Glutamatergic neuron (in vitro differentiated cells): ENCODE measurements around the gene CHST8. TPM values are rescaled to one million over a fixed set of nuclear protein-coding genes. Genes with fewer than 3 reads are reported as not detected.

Experiments
- DNase-seq: peaks from one replicate; pipeline ENCODE4 v3.0.0; 2022
- H3K27ac Mint-ChIP-seq: one replicate; pipeline ENCODE4 v1.8.0; 2020; ENCODE audit warnings: mild to moderate bottlenecking, mixed read lengths, inconsistent platforms; ENCODE audit not compliant: unreplicated experiment
- H3K27me3 Mint-ChIP-seq: one replicate; pipeline ENCODE4 v1.8.0; 2020; ENCODE audit warnings: mild to moderate bottlenecking, moderate library complexity, mixed read lengths, inconsistent platforms; ENCODE audit not compliant: unreplicated experiment
- H3K36me3 Mint-ChIP-seq: one replicate; pipeline ENCODE4 v1.8.0; 2020; ENCODE audit warnings: mild to moderate bottlenecking, mixed read lengths, inconsistent platforms; ENCODE audit not compliant: unreplicated experiment
- H3K4me1 Mint-ChIP-seq: one replicate; pipeline ENCODE4 v1.8.0; 2020; ENCODE audit warnings: mild to moderate bottlenecking, low read depth, mixed read lengths, inconsistent platforms; ENCODE audit not compliant: unreplicated experiment
- H3K4me3 Mint-ChIP-seq: one replicate; pipeline ENCODE4 v1.8.0; 2020; ENCODE audit warnings: mild to moderate bottlenecking, mixed read lengths, inconsistent platforms; ENCODE audit not compliant: unreplicated experiment
- H3K9me3 Mint-ChIP-seq: one replicate; pipeline ENCODE4 v1.8.0; 2020; ENCODE audit warnings: mild to moderate bottlenecking, moderate library complexity, mixed read lengths, inconsistent platforms; ENCODE audit not compliant: unreplicated experiment
- total RNA-seq: library from RNA; stranded (reverse); fragmentation: NEBNext Ultra II Directional; extraction: Animal tissue kit (Norgen Biotek cat#: 25700); gene quantifications from one replicate; pipeline ENCODE4 v1.2.1, GENCODE V29; 2021; ENCODE audit not compliant: unreplicated experiment
- TF ChIP-seq, protein P1 (sequence below): fragments of 200-600 bp; sonication (generic); IDR thresholded peaks from one replicate; pipeline ENCODE4 v1.5.0; 2021; ENCODE audit not compliant: partially characterized antibody, unreplicated experiment

The CHST8 gene
- total RNA-seq, 1 donor from 2014 or later: 235 TPM

DNA sequence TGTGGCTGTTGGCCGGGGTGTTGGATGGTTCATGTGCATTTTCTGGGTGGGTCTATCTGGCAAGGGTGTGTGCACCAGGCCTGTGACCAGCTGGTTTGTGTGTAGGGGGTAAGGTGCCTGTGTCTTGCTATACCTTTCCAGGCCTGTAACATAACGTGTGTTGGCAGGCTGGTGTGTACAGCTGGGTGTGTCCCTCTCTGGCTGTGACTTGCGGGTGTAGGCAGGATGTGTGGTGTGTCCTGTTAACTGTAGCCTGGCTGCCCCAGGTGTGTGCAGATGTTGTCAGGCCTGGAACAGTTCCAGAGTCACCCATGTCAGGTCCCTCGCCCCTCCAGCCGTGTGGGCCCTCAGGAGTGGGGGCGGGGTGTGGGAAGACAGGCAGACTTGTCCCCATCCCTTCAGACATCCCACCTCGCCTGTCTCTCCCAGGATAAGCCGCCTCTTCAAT lies 184.7 kb downstream of the CHST8 start:
- TF ChIP-seq, protein P1, sequence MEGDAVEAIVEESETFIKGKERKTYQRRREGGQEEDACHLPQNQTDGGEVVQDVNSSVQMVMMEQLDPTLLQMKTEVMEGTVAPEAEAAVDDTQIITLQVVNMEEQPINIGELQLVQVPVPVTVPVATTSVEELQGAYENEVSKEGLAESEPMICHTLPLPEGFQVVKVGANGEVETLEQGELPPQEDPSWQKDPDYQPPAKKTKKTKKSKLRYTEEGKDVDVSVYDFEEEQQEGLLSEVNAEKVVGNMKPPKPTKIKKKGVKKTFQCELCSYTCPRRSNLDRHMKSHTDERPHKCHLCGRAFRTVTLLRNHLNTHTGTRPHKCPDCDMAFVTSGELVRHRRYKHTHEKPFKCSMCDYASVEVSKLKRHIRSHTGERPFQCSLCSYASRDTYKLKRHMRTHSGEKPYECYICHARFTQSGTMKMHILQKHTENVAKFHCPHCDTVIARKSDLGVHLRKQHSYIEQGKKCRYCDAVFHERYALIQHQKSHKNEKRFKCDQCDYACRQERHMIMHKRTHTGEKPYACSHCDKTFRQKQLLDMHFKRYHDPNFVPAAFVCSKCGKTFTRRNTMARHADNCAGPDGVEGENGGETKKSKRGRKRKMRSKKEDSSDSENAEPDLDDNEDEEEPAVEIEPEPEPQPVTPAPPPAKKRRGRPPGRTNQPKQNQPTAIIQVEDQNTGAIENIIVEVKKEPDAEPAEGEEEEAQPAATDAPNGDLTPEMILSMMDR: no peak
- Mint-ChIP-seq H3K4me1 (peaks cover 15% of the 10 kb centered on the region), H3K9me3 (peaks cover 4% of the 10 kb centered on the region), H3K27ac (peak overlapping the region; percentile 72), H3K4me3 (no peak overlapping the region), H3K27me3 (peaks cover 13% of the 10 kb centered on the region), H3K36me3 (peaks cover 5% of the 10 kb centered on the region)
- no peak for DNase-seq

DNA sequence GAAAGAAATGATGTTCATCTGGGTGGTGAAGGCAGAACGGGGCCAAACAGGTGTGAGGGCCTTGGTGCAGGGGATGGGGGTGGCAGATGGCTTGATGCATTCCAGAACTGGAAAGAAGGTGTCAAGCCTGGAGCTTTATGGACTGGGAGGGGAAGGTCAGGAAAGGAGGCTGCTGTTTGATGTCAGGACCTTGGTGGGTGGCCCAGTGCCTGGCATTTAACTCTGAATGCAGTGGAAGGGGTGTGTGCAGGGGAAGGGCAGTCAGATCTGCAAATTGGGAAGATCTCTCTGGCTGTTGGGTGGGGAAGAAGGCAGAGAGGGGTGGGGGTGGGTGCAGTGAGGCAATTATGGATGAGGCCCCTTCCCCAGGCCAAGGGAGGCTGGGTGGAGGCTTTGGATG lies 186.6 kb downstream of the CHST8 start:
- TF ChIP-seq, protein P1: no peak
- Mint-ChIP-seq H3K27me3 (peaks cover 13% of the 10 kb centered on the region), H3K9me3 (peaks cover 8% of the 10 kb centered on the region), H3K4me3 (no peak overlapping the region), H3K4me1 (peaks cover 17% of the 10 kb centered on the region), H3K27ac (no peak overlapping the region), H3K36me3 (peaks cover 5% of the 10 kb centered on the region)
- DNase-seq: no peak

DNA sequence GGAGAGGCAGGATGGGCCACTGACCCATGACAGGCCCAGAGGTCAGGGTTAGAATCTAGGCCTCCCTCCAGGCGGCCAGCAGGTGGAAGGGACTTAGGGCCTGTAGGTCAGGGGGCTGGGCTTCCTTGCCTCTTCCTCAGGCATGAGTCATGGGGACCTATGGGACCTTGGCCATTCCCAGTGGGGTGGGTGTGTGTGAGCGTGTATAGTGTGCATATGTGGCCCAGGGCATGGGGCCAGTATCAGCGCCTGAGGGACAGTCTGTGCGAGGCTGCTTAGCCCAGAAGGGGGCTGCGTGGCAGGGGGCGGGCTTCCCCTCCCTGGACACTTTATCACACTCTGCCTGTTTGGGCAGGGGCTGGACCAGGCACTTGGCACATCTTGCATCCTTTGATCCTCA lies 188.2 kb downstream of the CHST8 start:
- Mint-ChIP-seq H3K36me3 (peaks cover 5% of the 10 kb centered on the region), H3K27ac (no peak overlapping the region), H3K4me3 (no peak overlapping the region), H3K4me1 (peaks cover 32% of the 10 kb centered on the region), H3K27me3 (peaks cover 17% of the 10 kb centered on the region), H3K9me3 (peaks cover 8% of the 10 kb centered on the region)
- TF ChIP-seq, protein P1: no peak
- DNase-seq: no peak

DNA sequence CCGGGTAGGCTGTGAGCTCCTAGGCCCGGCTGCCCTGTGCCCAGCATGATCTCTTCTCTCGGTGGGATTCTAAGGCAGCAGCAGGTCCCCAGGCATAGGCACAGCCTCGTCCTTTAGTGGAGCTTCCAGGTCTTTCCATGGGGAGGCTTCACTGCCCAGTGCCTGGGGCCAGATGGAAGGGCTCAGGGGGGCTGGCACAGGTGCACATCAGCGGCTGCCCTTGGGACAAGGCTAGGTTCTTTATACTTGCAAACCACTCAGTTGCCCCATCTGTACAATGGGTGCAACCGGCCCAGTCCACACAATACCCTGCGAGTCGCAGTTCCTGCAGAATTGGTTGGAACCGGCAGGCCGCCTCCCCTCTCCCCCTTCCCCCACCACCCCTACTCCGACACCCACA lies 189.1 kb downstream of the CHST8 start:
- Mint-ChIP-seq H3K4me3 (no peak overlapping the region), H3K36me3 (peaks cover 5% of the 10 kb centered on the region), H3K27me3 (peaks cover 17% of the 10 kb centered on the region), H3K27ac (no peak overlapping the region), H3K9me3 (peaks cover 9% of the 10 kb centered on the region), H3K4me1 (peaks cover 37% of the 10 kb centered on the region)
- TF ChIP-seq, protein P1: no peak
- DNase-seq: no peak

DNA sequence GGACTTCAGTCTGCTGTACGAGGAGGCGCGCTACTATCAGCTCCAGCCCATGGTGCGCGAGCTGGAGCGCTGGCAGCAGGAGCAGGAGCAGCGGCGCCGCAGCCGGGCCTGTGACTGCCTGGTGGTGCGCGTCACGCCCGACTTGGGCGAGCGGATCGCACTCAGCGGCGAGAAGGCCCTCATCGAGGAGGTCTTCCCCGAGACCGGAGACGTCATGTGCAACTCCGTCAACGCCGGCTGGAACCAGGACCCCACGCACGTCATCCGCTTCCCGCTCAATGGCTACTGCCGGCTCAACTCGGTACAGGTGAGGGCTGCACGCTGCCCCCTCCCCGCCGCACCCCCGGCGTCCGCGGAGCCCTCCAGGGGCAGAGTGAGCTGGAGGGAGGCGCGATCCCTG lies 189.5 kb downstream of the CHST8 start:
- Mint-ChIP-seq H3K36me3 (peaks cover 1% of the 10 kb centered on the region), H3K4me1 (peaks cover 34% of the 10 kb centered on the region), H3K9me3 (peaks cover 7% of the 10 kb centered on the region), H3K4me3 (no peak overlapping the region), H3K27ac (no peak overlapping the region), H3K27me3 (peaks cover 14% of the 10 kb centered on the region)
- no peak for DNase-seq
- TF ChIP-seq, protein P1: no peak
